Measurements from ENCODE around the gene HRH3.

DNA sequence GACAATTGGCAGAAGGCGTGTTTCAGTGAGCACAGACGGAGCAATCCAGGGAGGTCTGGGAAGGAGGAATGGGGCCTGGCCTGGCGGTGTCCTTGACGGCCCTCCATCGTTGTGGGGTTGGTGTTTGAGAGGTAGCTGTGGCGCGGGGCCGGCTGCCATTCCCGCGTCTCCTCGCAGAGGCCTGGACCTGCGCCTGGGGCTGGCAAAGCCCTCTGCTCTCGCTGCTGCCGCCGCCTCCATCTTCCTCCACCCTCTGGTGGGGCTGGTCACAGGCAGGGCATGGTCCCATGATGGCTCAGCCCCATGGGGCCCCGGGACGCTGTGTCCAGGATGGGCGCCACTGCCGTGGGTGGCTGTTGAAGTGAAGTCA, 25.8 kb upstream of the HRH3 start:
- TF ChIP-seq CTCF (IDR thresholded peaks at IDR 0.05) (no peak), POLR2A (IDR thresholded peaks at IDR 0.05) (no peak)
